ENCODE results near the gene FLT1.

- TF ChIP-seq CTCF (IDR thresholded peaks at IDR 0.05) (no peak), EZH2 (IDR thresholded peaks at IDR 0.05) (no peak)
Observed at GRCh38 chr13:28322256-28322905, 172.5 kb downstream of the FLT1 start.

All from neural progenitor cell (in vitro differentiated cells).